GM21717 (cell line): ENCODE data around the gene EFNA1.
A peak's percentile ranks its signal among the peaks of the same experiment; 100 is the strongest.

Experiments
- ATAC-seq: cut with Tn5 transposase; IDR thresholded peaks from one replicate; pipeline ENCODE4 v1.9.1; 2021; ENCODE audit warnings: mild to moderate bottlenecking, moderate library complexity; ENCODE audit not compliant: unreplicated experiment

The EFNA1 gene

DNA sequence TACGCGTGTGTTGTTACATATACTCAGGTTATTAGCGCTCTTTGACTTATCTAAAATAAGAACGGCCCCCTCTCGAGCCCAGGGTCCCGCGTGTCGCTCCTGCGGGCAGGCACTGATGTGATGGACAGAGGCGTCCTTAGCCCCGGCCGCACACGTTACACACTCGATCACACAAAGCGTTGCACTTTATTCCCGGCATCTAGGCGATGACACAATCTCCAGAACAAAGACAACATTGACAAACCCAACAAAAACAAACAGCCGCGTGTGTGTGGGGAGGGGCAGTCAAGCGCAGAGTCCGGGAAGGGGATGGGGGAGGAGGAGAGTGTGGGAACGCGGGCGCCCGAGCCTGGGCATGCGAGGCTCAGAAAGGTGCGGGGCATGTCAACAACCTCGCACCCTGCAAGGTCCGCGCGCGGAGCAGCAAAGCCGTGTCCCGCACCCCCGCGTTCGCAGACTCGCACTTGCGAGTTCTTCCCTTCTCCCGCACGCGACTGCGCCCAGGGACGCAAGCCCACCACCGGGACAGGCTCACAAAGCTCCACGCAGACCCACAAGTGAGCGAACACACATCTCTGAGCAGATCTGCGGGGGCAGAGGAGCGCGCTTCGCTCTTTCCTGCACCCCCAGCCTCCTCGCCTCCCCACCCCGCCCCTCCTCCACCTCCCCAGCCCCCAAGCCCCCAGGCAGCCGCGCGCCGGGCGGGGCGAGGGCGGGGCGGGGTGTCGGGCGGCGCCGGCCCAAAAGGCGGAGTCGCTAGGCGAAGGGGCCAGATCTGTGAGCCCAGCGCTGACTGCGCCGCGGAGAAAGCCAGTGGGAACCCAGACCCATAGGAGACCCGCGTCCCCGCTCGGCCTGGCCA, at the start of gene EFNA1:
TSS of gene EFNA1 (plus strand) at position 772 of the 862 bp plus-strand sequence. CDS start 102 bp downstream, outside the sequence.
- no peak for ATAC-seq

DNA sequence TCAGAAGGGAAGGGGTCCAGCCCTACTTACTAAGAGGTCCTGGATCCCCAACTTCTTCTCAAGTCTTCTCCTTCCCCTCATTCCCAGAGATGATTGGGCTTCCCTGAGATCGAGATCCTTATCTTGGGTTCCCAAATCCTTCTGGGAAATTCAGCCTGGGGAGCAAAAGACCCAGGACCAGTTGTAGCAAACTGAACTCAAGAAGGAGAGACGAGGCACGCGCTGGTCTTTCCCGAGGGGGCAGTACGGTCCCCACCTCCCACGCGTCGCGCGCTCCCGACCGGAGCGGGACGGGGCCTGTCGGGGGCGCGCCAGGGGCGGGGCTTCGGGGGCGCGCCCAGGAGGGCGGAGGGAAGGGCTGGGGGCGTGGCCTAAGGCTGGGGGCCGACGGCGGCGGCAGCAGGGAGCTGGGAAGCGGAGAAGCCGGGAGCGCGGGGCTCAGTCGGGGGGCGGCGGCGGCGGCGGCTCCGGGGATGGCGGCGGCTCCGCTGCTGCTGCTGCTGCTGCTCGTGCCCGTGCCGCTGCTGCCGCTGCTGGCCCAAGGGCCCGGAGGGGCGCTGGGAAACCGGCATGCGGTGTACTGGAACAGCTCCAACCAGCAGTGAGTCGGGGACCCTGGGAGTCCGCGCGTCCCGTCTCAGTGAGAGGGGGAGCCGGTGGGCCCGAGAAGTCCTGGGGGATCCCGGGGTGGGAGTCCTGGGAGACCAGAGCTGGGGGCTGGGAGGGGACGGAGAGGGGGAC, 49.0 kb upstream of the EFNA1 start, which contains the start of gene EFNA3:
TSS of gene EFNA3 (plus strand) at position 369 of the 741 bp plus-strand sequence. CDS start at position 474, 105 bp downstream.
- no peak for ATAC-seq

DNA sequence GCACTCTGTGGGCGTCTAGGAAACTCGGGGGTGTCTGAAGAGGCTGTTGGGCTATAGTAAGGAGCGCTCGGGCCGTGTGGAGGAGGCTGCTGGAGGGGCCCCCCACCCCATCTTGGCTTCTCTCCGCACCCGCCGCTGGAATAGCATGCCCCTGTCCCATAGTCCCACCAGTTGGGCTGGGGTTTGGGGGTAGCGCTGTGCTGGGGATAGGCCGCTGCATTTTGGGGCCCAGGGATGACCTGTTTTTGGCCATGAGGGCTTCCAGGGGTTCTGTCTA, 48.5 kb upstream of the EFNA1 start:
- ATAC-seq: no peak

DNA sequence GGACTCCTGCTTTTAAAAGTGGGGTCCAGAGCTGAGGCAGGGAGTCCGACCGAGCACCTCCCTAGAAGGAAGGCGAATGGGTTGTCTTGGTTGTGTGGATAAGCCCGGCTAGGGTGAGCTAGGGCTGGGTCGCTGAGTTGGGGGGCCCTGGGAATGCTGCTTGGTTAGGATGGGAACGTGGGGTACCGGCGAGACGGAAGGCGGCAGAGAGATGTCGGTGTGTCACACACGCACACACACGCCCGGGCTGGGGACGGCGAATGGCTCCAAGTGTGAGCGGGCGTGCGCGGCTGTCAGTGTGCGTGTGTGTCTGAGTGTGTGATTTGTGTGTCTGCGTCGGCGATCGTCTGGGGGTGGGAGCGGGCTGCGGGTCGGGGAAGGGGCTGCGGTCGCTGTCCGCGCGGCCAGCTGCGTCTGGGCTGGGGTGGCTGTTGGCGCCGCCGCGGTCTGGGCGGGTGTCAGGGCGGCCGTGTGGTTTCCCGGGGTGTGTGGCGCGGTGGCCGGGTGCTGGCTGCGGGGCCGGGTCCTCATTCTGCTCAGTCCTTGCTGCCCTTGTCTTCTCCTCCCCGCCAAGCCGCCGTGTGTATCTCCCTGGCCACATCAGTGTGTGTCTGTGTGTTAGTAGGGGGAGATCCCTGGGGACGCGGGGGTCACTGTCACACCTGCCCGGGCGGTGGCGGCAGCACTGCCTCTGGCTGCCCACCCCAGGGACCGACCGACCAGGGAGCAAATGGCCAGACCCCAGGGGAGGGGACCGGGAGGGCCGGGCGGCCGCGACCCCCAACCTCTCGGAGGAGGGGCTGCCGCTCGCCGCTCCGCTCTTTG, 48.0 kb upstream of the EFNA1 start:
- no peak for ATAC-seq

- no peak for ATAC-seq
Measured at GRCh38 chr1:155080312-155081228, 47.1 kb upstream of the EFNA1 start.

- ATAC-seq: no peak
Measured at GRCh38 chr1:155081472-155082300, 46.0 kb upstream of the EFNA1 start.

- ATAC-seq: no peak
Measured at GRCh38 chr1:155082301-155083051, 45.2 kb upstream of the EFNA1 start.

DNA sequence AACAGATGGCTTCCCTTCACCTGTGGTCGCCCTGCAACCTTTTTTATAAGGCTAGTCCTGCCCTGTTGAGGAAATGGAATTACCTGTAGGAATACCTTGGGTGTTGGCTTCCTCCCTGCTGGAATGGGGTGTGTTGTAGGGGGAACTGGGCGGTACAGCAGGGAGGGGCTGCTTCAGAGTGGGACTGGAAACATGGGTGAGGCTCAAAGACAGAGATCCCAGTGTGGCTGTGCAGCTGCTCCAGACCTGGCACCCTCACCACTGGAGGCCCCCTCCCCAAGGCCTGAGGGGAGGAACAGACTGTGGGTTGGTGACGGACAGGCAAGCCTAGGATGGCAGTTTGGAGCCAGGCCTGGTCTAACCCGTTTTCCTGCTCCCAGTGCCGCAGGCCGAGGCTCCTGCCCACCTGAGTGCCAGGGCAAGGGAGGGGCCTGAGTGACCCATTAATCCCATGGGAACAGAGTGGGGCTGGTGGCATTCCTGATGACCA, 44.6 kb upstream of the EFNA1 start:
- no peak for ATAC-seq

DNA sequence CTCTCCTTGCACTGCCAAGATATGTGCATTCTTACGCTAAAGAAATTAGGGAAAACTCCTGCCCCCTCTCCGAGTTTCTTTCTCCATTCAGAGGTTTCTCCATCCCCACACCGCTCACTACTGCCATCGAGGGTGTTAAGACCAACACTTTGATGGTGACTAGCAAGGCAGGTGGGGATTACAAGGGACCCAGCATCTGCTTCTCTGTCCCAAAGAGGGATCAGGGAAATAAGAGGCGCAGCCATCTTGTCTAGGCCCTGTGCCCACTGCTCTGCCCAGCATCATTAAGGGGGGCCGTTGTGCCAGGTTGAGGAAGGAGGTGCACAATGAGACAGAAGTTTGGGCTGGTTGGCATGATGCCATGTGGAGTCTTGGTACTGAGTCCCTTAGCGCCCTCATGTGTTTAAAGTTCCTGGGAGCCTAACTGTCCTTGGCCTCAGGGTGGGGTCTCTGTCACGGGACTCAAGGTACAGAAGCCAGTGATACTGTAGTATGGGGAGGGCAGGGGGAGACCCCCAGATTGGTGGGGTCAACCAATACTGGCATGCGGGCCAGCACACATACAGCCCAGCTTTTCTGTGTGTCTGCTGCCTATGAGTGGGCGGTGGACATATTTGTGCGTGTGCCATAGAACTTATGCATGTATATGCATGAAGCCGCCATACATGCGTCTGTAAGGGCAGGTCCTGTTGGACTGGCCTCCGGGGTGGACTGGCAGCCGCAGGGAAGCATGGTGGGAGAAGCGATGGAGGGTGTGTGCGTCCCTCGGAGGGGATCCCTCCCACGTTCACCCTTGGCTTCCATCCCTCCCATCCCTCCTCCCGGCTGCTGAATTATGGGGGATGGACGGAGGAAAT, 43.6 kb upstream of the EFNA1 start:
- no peak for ATAC-seq

GRCh38 chr1:155084722-155085503, 42.8 kb upstream of the EFNA1 start:
- peak; percentile 80 for ATAC-seq

DNA sequence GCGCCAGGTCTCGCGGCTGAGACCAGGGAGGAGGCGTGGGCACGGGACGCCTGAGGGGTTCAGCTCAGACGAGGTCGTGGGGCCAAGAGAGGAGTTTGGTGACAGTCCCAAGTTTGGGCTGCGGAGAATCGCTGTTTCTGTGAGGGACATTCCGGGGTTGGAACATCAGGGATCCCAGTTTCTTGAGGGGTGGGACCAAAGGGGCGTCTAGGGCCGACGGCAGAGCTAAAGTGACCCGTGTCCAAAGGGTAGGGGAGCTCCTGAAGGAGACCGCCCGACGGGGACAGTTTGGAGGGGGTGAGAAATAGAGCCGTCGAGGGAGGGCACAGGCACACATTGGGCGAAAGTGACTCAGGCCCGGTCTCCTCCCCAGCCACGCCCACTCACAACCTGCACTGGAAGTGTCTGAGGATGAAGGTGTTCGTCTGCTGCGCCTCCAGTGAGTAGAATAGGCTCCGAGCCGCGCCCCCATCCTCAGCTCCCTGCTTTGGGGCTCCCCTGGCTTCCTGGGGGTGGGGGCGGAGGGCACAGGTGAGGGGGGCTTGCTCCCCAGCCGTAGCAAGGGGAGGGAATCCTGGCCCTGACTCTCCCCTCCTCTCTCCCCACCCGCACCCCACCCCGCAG, 42.1 kb upstream of the EFNA1 start:
- no peak for ATAC-seq

DNA sequence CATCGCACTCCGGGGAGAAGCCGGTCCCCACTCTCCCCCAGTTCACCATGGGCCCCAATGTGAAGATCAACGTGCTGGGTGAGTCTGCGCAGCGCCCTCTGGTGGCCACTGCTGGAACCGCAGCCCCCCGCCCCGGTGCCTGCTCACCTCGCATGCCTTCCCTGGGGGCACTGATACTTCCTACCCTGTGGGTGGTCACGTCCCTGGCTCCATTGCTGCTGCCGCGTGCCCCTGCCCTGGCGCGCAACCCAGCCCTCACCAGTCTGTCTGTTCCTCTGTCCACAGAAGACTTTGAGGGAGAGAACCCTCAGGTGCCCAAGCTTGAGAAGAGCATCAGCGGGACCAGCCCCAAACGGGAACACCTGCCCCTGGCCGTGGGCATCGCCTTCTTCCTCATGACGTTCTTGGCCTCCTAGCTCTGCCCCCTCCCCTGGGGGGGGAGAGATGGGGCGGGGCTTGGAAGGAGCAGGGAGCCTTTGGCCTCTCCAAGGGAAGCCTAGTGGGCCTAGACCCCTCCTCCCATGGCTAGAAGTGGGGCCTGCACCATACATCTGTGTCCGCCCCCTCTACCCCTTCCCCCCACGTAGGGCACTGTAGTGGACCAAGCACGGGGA, 41.4 kb upstream of the EFNA1 start:
- no peak for ATAC-seq

DNA sequence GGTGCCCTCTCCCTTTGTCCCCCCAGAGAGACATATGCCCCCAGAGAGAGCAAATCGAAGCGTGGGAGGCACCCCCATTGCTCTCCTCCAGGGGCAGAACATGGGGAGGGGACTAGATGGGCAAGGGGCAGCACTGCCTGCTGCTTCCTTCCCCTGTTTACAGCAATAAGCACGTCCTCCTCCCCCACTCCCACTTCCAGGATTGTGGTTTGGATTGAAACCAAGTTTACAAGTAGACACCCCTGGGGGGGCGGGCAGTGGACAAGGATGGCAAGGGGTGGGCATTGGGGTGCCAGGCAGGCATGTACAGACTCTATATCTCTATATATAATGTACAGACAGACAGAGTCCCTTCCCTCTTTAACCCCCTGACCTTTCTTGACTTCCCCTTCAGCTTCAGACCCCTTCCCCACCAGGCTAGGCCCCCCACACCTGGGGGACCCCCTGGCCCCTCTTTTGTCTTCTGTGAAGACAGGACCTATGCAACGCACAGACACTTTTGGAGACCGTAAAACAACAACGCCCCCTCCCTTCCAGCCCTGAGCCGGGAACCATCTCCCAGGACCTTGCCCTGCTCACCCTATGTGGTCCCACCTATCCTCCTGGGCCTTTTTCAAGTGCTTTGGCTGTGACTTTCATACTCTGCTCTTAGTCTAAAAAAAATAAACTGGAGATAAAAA, 40.7 kb upstream of the EFNA1 start:
- ATAC-seq: no peak

DNA sequence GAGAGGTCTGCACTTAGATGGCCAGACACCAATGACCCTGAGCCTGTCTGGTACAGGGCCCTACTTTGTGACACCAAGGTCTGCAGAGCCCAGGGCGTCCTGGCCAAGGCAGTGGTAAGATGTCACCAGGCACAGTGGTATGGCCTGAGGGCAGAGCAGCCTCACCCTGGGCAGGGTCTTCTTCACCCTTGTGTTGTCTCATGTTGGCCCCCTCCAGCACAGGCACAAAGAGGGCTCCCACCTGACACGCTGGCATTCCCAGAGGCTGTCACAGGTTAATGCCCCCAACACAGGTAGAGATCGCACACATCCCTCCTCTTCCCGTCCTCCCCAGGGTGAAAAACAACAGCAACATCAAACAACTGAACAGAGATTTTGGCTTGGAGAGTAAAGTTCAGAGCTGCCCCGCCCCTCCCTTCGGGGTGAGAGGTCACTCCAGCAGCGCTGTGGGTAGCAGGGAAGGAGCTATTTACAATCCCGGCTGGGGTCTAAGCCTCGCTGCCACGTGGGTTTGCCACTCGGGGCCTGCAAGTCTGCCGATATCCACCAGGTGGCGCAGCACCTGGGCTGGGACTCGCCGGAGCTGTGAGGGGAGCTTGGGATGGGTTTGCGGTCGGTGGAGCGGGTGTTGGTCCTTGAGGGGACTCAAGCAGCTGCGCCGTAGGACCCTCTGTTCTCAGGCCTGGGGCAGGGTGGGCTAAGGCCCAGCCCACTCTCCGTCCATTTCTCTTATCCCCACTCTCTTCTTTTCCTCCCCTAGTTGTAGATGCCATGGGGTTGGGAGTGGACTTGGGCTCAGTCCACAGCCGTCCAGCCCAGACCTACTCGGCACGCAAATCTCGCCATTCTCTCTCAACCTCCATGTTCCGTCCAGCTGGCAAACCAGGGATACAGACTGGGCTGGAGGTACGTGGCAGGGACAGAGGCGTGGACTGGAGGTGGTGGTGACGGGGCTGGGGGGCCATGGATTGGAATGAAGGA, 36.3 kb upstream of the EFNA1 start:
- no peak for ATAC-seq
